ENCODE results near the gene VPS26B. TPM values are rescaled to one million over a fixed set of nuclear protein-coding genes. Genes with fewer than 3 reads are reported as not detected.
A peak's percentile ranks its signal among the peaks of the same experiment; 100 is the strongest.

VPS26B gene
- total and polyA plus RNA-seq, 2 experiments from 2014 or later = 27.4 to 36.9 TPM

DNA sequence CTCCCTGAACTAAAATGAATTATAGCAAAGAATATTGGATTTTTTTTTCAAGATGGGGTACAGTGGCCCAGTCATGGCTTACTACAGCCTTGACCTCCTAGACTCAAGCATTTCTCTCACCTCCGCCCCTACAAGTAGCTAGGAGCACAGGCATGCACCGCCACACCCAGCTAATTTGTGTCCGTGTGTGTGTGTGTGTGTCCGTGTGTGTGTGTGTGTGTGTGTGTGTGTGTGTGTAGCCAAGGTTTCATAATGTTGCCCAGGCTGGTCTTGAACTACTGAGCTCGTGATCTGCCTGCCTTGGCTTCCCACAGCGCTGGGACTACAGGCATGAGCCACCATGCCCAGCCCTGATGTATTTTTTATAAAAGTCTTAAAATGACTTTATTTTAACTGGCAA, 16.1 kb downstream of the VPS26B start:
- Histone ChIP-seq H3K9me3 (ENCODE audit: low read depth) (no peaks in the 10 kb centered on the region), H3K9me2 (ENCODE audit: insufficient read depth) (no peaks in the 10 kb centered on the region), H3K36me3 (ENCODE audit: low read depth) (peaks cover 20% of the 10 kb centered on the region; the same call in 1 of the 2 replicates), H3K27ac (no peak overlapping the region), H3K4me2 (ENCODE audit: unreplicated experiment) (no peak overlapping the region), H3K27me3 (replicated peaks; ENCODE audit: insufficient read depth) (no peaks in the 10 kb centered on the region), H4K20me1 (ENCODE audit: insufficient read depth) (no peaks in the 10 kb centered on the region), H3K79me2 (ENCODE audit: insufficient read depth) (0 out of 2 replicates have a peak, but pooled peaks cover 2% of the 10 kb centered on the region), H3F3A (ENCODE audit: insufficient read depth) (no peaks in the 10 kb centered on the region), H2AFZ (no peak overlapping the region), H3K9ac (no peak overlapping the region), H3K4me1 (ENCODE audit: insufficient read depth) (no peaks in the 10 kb centered on the region), H3K4me3 (no peak overlapping the region)
- TF ChIP-seq EZH2 (IDR thresholded peaks at IDR 0.05; ENCODE audit: insufficient read depth, poor library complexity, severe bottlenecking) (no peak), EZH2phosphoT487 (IDR thresholded peaks at IDR 0.05; ENCODE audit: insufficient read depth, low read depth) (no peak)
- WGBS, 2 experiments (ENCODE audit: low coverage in 1 of 2, low lambda C conversion rate in 2 of 2, missing lambda C conversion rate in 2 of 2) = 66 to 70% methylated on average over 6 of the region's 6 CpGs
- no peak for DNase-seq
- in situ Hi-C loops (cut with MboI) = no loop called here

GRCh38 chr11:134242376-134242775, 17.9 kb downstream of the VPS26B start:
- in situ Hi-C loops (cut with MboI) = no loop called here
- no peaks in the 10 kb centered on the region for H3K79me2 ChIP-seq (ENCODE audit: insufficient read depth)
- H3K9me2 ChIP-seq (ENCODE audit: insufficient read depth) = no peaks in the 10 kb centered on the region
- TF ChIP-seq EZH2phosphoT487 (IDR thresholded peaks at IDR 0.05; ENCODE audit: insufficient read depth, low read depth) (no peak), EZH2 (IDR thresholded peaks at IDR 0.05; ENCODE audit: insufficient read depth, poor library complexity, severe bottlenecking) (no peak)
- WGBS, 2 experiments (ENCODE audit: low coverage in 1 of 2, low lambda C conversion rate in 2 of 2, missing lambda C conversion rate in 2 of 2) = 92 to 95% methylated on average over 9 of the region's 9 CpGs
- peaks cover 20% of the 10 kb centered on the region; the same call in 1 of the 2 replicates for H3K36me3 ChIP-seq (ENCODE audit: low read depth)
- H3K9me3 ChIP-seq (ENCODE audit: low read depth) = no peaks in the 10 kb centered on the region
- H3F3A ChIP-seq (ENCODE audit: insufficient read depth) = no peaks in the 10 kb centered on the region
- H4K20me1 ChIP-seq (ENCODE audit: insufficient read depth) = no peaks in the 10 kb centered on the region
- H3K4me3 ChIP-seq = no peak overlapping the region
- H3K4me2 ChIP-seq (ENCODE audit: unreplicated experiment) = no peak overlapping the region
- no peak overlapping the region for H3K27ac ChIP-seq
- no peak overlapping the region for H2AFZ ChIP-seq
- no peaks in the 10 kb centered on the region for H3K4me1 ChIP-seq (ENCODE audit: insufficient read depth)
- no peak for DNase-seq
- no peaks in the 10 kb centered on the region for H3K27me3 ChIP-seq (replicated peaks; ENCODE audit: insufficient read depth)
- no peak overlapping the region for H3K9ac ChIP-seq

DNA sequence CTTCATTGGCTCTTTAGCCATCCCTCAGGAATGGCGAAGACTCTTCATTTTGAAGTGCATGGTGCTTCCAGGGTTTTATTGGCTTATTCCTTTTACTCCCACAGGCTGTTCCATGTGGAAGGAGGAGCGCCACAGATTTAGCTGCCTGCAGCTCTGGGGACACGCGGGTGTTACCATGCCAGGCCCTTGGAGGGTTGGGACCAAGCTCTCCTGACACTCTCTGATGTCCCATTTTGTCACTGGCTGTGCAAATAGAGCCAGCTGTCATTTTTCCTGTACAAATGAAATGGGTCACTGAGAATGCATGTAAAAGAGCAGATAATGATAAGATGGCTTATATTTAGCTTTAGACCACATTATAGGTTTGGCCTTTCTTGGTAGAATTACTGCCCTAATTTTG, 19.4 kb downstream of the VPS26B start:
- H2AFZ ChIP-seq = no peak overlapping the region
- no peak overlapping the region for H3K9ac ChIP-seq
- no peak for DNase-seq
- H3K27ac ChIP-seq = no peak overlapping the region
- no peaks in the 10 kb centered on the region for H3K9me3 ChIP-seq (ENCODE audit: low read depth)
- no peak overlapping the region for H3K4me2 ChIP-seq (ENCODE audit: unreplicated experiment)
- no peaks in the 10 kb centered on the region for H3K27me3 ChIP-seq (replicated peaks; ENCODE audit: insufficient read depth)
- 90 to 99% methylated on average over 4 of the region's 4 CpGs for WGBS, 2 experiments (ENCODE audit: low coverage in 1 of 2, low lambda C conversion rate in 2 of 2, missing lambda C conversion rate in 2 of 2)
- H3K79me2 ChIP-seq (ENCODE audit: insufficient read depth) = no peaks in the 10 kb centered on the region
- no peaks in the 10 kb centered on the region for H3K4me1 ChIP-seq (ENCODE audit: insufficient read depth)
- no peak for TF ChIP-seq EZH2phosphoT487 (IDR thresholded peaks at IDR 0.05; ENCODE audit: insufficient read depth, low read depth)
- TF ChIP-seq EZH2 (IDR thresholded peaks at IDR 0.05; ENCODE audit: insufficient read depth, poor library complexity, severe bottlenecking) = no peak
- H3K36me3 ChIP-seq (ENCODE audit: low read depth) = peaks cover 27% of the 10 kb centered on the region; the same call in 1 of the 2 replicates
- in situ Hi-C loops (cut with MboI) = no loop called here
- H4K20me1 ChIP-seq (ENCODE audit: insufficient read depth) = no peaks in the 10 kb centered on the region
- H3K4me3 ChIP-seq = no peak overlapping the region
- no peaks in the 10 kb centered on the region for H3K9me2 ChIP-seq (ENCODE audit: insufficient read depth)
- H3F3A ChIP-seq (ENCODE audit: insufficient read depth) = no peaks in the 10 kb centered on the region

- Histone ChIP-seq H3K9me3 (ENCODE audit: low read depth) (no peaks in the 10 kb centered on the region), H3K36me3 (ENCODE audit: low read depth) (peaks cover 27% of the 10 kb centered on the region; the same call in 1 of the 2 replicates)
- peak; percentile 45 for DNase-seq
Observed at GRCh38 chr11:134244593-134244992, 20.1 kb downstream of the VPS26B start.

GRCh38 chr11:134245434-134245833, 21.0 kb downstream of the VPS26B start:
- Histone ChIP-seq H3K27ac (no peak overlapping the region), H3K4me1 (ENCODE audit: insufficient read depth) (no peaks in the 10 kb centered on the region), H3K9me3 (ENCODE audit: low read depth) (no peaks in the 10 kb centered on the region), H4K20me1 (ENCODE audit: insufficient read depth) (no peaks in the 10 kb centered on the region), H3K4me2 (ENCODE audit: unreplicated experiment) (no peak overlapping the region), H3K4me3 (no peak overlapping the region), H3K79me2 (ENCODE audit: insufficient read depth) (no peaks in the 10 kb centered on the region), H3K36me3 (ENCODE audit: low read depth) (peaks cover 21% of the 10 kb centered on the region; the same call in 1 of the 2 replicates), H3K27me3 (replicated peaks; ENCODE audit: insufficient read depth) (no peaks in the 10 kb centered on the region), H3K9me2 (ENCODE audit: insufficient read depth) (no peaks in the 10 kb centered on the region), H3K9ac (no peak overlapping the region), H2AFZ (no peak overlapping the region), H3F3A (ENCODE audit: insufficient read depth) (no peaks in the 10 kb centered on the region)
- in situ Hi-C loops (cut with MboI) = no loop called here
- TF ChIP-seq EZH2phosphoT487 (IDR thresholded peaks at IDR 0.05; ENCODE audit: insufficient read depth, low read depth) = no peak
- 88 to 93% methylated on average over 14 of the region's 14 CpGs for WGBS, 2 experiments (ENCODE audit: low coverage in 1 of 2, low lambda C conversion rate in 2 of 2, missing lambda C conversion rate in 2 of 2)
- DNase-seq = no peak

More at GRCh38 chr11:134244593-134244992, 20.1 kb downstream of the VPS26B start:
- in situ Hi-C loops (cut with MboI) = no loop called here
- H2AFZ ChIP-seq = no peak overlapping the region
- no peak overlapping the region for H3K9ac ChIP-seq
- H3K27ac ChIP-seq = no peak overlapping the region
- H3K4me2 ChIP-seq (ENCODE audit: unreplicated experiment) = no peak overlapping the region
- WGBS, 2 experiments (ENCODE audit: low coverage in 1 of 2, low lambda C conversion rate in 2 of 2, missing lambda C conversion rate in 2 of 2) = 72 to 76% methylated on average over 7 of the region's 7 CpGs
- H3K4me1 ChIP-seq (ENCODE audit: insufficient read depth) = no peaks in the 10 kb centered on the region
- H3K79me2 ChIP-seq (ENCODE audit: insufficient read depth) = no peaks in the 10 kb centered on the region
- H4K20me1 ChIP-seq (ENCODE audit: insufficient read depth) = no peaks in the 10 kb centered on the region
- no peak overlapping the region for H3K4me3 ChIP-seq
- TF ChIP-seq EZH2 (IDR thresholded peaks at IDR 0.05; ENCODE audit: insufficient read depth, poor library complexity, severe bottlenecking) = no peak
- TF ChIP-seq EZH2phosphoT487 (IDR thresholded peaks at IDR 0.05; ENCODE audit: insufficient read depth, low read depth) = no peak
- H3F3A ChIP-seq (ENCODE audit: insufficient read depth) = no peaks in the 10 kb centered on the region
- no peaks in the 10 kb centered on the region for H3K9me2 ChIP-seq (ENCODE audit: insufficient read depth)
- H3K27me3 ChIP-seq (replicated peaks; ENCODE audit: insufficient read depth) = no peaks in the 10 kb centered on the region
